Peyer's patch (tissue), 4 donors: ENCODE results near the gene HHAT.

Experiments used
- CTCF ChIP-seq, 6 experiments: fragments of 450-650 bp in 4 of 6; fragments of 200-600 bp in 2 of 6; sonication (generic) in 1 of 6; IDR thresholded peaks; one replicate each; pipeline ENCODE4 v1.5.1; 2017 to 2019; ENCODE audit warnings: antibody characterized with exemption in 6 of 6, mild to moderate bottlenecking in 3 of 6, moderate library complexity in 1 of 6
- POLR2A ChIP-seq, 2 donors: fragments of 450-650 bp; IDR thresholded peaks; one replicate each; pipeline ENCODE4 v1.5.1; 2017; ENCODE audit warnings: antibody characterized with exemption in 2 of 2, mild to moderate bottlenecking in 2 of 2, moderate library complexity in 2 of 2

- TF ChIP-seq POLR2A (IDR thresholded peaks at IDR 0.05) (no peak), CTCF (IDR thresholded peaks at IDR 0.05) (no peak)
These were observed 56.5 kb downstream of the HHAT start for GRCh38 chr1:210385228-210385627.
